GM21786 (cell line): ENCODE results near the gene SLC9A1.

Source experiments
- ATAC-seq: cut with Tn5 transposase; IDR thresholded peaks from one replicate; pipeline ENCODE4 v1.9.1; 2021; ENCODE audit not compliant: unreplicated experiment

The SLC9A1 gene

DNA sequence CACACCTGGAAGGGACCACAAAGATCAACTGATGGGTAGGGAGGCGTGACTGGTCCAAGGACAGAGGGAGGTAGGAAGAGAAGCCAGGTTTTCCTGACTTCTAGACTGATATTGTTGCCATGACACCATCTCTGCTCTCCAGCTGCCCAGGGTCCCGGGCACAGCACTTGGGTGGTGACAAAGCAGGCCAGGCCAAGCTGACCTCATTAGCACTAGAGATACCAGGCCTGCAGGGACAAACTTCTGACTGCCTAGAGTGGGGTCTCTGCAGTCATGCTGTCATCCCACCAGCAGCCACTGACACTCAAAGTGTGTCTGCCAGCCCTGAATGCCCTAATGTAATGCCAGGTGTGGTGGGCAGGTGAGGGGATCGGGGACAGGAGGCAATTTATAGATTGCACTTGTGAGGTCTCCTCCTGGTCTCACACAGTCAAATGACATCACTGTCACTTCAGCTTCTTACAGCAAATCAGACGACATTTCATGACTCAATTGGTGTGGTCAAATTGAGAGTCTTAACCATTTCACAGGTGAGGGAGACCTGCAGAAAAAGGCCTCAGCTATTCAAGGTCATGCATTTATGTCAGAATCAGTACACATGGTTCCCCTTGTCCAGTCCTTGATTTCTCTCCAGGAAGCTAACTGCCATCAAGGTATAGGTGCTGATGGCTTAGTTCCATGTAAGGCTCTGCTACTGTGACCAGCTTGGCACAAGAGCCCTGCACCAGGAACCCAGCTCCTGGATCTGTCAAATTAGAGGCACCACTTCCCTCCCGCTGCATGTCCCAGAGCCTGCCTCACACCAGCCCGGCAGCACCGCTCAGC, 2.7 kb downstream of the SLC9A1 start:
- no peak for ATAC-seq

DNA sequence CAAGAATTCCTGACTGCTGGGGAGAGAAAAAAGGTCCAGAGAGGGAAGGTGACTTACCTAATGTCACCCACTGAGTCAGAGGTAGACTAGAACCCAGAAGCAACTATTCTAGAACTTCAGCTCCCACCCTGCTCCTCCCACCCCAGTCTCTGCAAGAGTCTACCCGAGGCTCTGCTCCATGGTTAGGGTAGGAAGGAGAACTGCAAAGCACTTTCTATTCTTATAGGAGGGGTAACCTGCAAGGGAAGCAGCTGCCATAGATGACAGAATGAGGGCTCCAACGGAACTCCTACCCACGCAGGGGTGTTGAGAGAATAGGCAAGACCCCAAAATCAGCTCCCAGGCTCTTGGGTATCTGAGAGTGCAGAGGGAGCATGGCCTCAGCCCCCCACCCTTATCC, 4.3 kb downstream of the SLC9A1 start:
- no peak for ATAC-seq

DNA sequence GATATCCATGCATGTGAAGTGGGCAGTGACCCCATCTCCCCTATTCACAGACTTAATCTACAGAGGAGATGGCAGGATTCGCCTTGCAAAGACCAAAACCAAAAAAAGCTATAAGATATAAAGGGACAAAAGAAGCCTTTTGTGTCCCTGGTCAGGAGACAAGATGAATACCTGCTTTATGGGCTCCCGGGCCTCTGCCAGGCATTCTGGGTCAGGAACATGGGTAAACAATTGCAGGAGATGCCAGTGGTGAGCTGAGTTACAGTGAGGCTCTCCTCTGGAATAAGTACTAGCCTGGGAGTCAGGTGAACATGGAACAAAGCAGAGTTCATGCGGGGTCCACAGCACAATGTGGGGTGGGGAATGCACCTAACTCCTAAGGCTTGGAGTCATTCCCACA, 4.7 kb downstream of the SLC9A1 start:
- ATAC-seq = no peak

DNA sequence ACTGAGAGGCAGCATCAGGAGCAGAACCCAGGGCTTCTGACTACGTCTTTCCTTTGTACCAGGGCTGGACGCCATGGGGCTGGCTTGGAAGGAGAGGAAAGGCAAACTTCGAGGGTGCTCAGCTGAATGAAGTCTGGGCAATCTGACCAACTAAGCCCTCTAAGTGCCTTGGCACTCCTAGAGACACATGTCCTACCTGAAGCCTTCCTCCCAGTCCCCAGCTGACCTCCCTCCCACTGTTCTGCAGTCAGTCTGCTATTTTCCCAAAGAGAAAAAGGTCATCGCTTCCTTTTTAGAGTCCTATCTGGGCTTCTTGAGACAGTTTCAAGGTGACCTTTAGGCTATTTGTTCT, 5.2 kb downstream of the SLC9A1 start:
- ATAC-seq = no peak

DNA sequence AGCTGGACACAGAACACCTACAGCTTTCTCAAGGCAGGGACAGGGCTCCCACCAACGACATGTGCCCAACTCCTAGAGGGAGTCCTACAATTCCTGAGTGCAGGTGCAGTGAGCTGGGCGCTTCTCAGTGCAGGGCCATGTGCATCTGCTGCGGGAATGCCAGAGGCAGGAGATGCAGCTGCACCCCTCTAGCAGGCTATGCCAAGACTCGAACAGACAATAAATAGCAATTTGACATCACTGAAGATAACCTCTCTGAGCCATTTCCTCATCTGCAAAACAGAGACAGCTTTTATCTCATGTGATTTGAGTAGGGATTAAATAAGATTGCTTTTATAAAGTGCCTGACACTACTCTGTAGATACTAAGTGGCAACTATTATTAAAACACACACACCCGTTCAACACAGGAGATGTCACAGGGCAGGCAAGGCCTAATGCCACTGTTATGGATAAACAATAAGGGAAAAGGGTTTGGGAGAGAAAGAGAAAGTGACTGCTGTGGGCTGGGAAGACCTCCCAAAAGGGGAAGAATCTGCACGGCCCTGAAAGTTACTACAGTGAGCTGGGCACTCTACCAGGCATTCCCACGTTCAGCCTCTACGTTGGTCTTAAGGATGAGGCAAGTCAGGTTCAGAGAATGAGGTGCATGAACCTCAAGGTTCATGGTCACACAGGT, 5.7 kb downstream of the SLC9A1 start:
- ATAC-seq = no peak

DNA sequence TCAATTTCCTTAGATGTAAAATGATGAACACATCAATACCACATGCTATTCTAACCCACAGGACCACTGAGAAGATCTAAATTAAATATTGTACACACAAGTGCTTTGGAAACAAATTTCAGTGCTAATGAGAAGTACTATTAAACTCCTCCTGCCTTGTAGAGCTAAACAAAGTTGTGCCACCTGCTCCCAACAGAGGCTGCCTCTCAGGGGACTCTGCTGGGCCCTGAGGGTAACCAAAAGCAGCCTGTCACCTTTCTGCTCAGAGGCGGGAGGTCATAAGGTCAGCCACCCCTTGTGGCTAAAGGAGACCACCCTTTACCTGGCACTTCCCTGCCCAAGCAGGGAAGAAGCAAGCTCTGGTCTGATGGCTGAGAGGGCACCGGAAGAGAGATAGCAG, 6.3 kb downstream of the SLC9A1 start:
- ATAC-seq = no peak

DNA sequence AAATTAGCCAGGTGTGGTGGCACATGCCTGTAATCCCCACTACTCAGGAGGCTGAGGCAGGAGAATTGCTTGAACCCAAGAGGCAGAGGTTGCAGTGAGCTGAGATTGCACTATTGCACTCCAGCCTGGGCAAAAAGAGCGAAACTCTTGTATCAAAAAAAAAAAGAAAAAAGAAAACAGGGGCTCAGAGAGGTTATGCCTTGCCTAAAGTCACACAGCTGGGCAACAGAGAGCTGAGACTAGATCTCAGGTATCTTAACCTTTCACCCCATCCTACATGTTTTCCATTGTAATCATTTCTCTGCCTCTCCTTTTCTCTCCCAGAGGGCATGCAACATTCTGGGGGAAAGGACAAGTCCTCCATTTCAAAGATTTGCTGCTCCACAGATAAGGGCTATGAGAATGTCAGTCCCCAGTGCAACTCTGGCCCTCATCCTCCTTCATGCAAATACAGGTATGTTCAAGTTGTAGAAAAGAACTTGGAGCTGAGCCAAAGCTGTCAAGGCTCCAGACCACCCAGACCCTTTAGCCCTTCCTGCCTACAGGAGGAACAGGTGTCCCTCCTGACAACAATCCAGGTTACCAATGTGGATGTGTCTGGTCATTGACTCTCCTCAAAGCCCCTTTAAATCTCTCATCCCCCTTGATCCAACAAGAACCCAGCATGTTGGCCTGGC, 6.9 kb downstream of the SLC9A1 start:
- ATAC-seq = no peak

DNA sequence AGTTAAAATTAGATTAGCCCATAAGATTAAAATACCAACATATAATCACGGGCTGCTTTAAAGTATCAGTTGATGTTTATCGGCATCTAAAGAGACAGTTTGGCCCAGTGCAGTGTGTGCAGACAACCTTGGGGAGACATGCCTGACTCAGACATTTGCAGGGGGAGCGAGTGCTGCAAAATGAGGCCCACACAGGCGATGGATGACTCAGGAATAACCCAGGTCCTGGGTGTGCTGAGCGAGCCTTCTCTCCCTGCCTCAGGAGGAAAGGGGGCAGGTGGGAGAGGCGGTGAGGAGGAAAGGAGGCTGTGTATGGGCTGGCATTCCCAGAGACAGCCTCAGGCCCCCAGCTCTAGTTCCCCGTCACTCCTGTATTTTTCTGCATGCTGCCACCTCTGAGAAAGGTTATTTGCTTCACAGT, 9.0 kb downstream of the SLC9A1 start:
- ATAC-seq = no peak

DNA sequence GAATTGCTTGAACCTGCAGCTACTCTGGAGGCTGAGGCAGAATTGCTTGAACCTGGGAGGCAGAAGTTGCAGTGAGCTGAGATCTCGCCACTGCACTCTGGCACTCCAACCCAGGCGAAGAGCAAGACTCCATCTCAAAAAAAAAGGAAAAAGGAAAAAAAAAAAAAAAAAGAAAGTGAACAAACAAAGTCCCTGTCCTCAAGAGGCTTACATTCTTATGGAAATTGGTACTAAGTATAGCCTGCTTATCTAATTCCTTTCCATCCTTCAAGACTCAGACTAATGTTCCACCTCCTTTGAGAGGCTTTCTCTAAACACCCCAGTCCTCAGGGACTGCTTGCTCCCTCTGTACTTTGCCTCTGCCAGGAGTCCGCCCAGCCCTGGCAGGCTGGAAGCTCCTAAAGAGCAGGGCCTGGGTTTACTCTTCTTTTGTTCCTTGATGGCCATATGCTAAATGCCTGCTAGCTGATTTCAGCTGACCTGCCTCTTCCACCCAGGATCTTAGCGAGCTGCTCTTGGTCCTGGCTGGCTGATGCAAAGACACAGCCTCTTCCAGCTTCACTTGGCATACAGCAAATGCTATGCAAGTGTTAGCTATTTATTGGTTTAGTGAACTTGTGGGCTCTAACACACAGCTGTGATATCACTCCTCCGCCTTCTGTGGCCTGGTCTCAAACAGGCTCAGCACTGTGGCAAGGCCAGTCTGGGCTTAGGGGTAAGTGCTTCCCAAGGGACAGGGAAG, 9.8 kb downstream of the SLC9A1 start:
- no peak for ATAC-seq

DNA sequence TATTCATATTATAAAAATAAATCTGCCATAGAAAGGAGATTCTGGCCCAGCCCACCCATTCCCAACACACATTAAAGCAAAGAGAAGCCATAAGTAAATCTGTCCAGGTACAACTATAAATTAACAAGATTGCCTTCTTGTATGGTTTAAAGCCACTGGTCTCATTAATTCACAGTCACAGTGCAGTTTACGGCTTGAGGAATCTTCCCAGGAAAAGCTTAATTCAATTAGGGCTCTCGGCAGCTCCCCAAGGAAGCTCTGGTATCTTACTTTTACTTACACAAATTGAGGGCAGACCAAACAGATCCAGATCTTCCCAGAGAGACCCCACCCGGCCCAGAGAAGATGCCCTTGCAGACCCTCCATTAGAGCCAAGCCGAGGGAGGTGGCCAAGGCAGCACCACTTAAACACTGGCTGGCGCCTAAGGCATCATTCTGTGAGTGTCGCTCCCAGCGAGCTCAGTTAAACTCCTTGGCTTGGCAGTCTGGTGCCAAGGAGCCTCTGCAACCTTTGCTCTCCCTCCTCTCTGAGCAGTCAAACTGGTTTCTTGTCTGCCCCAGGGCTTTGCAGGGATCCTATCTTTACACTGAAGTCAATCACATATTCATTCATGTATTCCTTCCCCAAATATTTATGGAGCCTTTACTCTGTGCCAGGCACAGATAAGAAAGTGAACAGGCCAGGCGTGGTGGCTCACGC, 10.7 kb downstream of the SLC9A1 start:
- ATAC-seq = no peak

DNA sequence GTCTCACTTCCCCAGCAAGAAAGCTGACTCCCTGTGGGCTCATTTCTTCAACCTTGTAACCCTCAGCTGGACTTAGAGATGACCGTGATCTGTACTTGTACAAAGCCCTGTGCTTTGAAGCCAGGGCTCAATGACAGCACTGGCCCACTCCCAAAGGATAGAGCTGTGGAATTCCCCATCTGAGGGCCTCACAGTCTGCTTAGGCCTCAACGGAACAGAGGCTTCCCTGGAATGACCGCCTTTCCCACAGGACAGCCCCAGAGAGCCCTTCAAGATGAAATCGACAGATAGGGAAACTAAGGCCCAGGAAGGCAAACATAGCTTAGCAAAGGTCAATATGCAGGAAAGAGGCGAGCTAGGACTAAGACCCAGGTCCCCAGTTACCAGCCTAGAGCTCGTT, 11.5 kb downstream of the SLC9A1 start:
- ATAC-seq = no peak

DNA sequence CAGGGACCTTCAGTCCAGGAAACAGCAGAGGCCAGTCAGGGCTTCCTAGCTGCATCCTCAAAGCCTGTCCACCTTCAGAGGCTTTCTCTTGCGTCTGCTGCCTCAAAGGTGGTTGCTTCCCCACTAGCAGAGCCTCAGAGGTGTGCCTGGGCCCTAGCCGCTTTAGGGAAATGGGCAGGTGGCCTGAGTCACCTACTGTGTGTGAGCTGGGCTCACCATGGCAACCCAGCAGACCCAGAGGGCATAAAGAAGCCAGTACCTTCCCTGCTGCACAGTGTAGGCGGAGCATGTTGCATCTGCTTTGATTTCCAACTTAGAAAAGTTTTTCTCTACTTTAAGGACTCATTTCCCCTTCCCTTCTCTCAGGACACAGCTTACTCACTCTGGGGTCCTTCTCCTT, 12.5 kb downstream of the SLC9A1 start:
- no peak for ATAC-seq

DNA sequence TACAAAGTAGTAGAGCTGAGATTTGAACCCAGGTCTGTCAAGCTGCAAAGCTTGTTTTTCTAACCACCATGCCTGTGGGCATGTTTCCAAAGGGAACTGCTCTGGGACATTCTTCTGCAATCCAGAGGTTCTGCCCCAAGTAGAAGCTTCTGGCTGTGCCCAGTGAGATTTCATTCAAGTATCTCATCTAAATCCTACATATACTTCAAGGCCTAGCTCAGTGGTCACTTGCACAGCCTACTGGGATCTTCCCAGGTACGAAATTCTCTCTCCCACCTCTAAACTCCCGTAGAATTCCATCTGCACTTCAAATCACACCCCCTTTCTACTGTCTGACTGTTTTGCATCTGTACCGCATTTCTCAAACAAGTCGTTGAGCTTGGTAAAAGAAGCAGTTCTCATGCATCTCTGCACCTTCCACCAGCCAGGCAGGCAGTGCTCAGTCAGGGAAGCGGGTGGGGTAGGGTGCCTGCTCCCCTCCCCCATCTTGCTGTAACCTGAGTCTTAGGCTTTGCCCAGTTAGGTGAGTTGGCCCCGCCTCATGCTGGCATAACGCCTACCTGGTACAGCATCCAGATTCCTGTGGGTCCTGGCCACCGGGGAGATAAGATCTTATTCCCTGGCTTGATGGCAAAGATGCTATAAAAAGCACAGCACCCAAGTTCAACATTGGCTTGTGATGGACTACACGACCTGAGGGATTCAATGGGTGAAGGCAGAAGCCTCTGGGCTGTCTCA, 13.5 kb downstream of the SLC9A1 start:
- no peak for ATAC-seq

DNA sequence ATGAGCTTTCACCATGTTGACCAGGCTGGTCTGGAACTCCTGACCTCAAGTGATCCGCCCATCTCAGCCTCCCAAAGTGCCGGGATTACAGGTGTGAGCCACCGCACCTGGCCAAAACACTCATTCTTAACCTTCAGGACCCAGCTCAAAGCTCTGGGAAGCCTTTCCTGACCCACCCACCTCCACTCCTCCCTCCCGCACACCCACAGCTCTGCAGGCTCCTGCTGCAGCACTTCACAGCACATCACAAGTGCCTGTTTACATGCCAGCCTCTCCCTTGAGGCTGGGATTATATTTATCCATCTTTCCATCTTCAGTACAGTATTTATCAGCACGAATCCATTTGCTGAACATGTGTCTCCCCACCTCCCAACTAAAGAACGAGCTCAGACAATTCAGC, 14.9 kb downstream of the SLC9A1 start:
- no peak for ATAC-seq

DNA sequence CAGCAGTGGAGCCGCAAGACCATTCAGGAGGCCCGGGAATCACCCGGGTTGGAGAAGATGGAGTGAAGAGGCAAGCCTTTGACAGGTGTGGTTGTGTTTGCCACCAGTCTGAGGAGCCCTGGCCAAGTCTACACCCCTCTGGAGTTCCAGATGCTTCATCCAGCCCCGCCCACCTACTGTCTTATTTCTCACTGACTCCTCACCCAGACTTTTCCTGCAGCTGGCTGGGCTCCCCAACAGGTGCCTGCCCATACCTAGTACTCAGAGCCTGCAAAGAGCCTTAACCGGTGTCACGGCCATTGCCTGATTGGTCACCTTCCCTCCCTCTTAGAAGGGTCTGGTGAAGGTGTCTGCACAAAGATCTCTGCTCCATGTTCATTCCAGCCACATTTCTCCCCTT, 16.0 kb downstream of the SLC9A1 start:
- ATAC-seq = no peak

DNA sequence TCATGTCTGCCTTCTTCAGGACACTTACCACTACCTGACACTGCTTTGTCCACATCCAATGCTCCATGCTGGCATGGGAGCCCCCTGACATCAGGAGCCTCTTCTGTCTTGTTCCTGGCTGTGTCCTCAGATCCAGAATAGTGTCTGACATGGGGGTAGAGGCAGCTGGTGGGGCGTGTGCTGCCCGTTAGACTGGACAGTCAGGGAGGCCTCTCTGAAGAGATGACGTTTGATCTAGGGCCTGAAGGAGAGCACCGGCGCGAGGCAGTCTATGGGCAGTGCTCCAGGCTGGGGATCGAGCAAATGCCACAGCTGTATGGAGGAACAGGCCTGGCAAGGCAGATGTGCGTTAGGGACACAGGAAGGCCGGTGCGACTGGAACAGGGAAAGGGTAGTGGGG, 16.6 kb downstream of the SLC9A1 start:
- no peak for ATAC-seq

DNA sequence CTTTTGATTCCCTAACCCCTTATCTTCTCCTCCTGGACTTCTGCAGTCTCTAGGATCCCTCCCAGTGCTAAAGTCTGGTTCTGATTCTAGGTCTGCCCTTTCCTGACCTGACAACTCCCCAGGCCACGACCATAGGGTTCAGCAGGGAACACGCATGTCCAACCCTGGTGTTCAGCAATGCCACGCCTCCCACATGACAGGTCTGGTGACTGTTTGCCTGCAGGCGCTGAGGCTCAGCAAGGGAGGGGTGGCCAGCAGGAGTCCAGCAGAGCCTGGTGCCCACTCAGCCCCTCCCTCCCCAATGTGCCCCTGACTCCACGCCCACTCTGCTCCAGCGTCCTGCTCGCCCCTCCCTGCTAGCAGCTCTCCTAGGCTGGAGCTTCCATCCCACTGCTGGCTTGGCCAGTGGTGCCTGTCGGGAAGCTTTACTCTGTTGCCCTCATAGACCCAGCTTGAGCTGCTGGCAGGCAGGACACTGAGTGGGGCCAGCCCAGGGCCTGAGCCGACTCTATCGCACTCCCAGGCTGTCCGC, 17.3 kb downstream of the SLC9A1 start:
- no peak for ATAC-seq

DNA sequence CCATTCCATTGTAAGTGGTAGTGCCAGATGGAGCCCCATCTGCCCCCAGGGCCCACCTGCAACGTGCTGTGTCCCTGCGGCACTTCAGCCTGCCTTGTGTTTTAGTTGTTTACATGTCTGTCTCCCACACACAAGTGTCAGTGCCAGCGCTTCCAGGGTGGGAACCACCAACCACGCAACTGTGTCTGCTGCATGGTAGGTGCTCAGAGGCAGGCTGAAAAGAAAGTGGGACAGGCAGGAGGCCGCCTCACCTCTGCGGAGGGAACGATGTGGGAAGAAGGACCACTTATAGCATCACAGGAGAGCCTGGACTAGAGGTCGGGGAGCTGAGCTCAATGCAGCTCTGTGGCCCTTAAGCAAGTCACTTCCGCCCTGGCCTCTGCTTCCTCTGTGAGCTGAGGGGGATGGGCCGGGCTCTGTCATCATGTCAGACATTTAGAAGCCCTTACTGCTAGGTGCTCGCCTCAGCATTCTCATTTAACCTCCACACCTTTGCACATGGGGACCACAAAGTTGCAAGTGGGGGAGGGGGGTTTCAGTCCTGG, 17.9 kb downstream of the SLC9A1 start:
- no peak for ATAC-seq

DNA sequence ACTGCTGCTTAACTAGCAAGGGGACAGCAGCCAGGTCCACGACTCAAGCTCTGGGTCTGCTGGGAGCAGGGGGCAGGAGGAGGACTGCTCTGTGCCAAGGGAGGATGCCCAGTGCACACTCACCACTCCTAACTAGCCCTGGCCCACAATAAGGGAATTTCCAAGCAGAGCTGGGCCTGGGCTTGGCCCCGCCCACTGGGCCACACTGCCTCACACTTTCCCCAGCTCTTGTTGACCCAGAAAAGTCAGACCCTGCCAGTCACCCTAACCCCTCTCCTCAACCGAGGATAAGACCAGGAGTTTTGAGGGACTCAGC, 18.7 kb downstream of the SLC9A1 start:
- ATAC-seq = no peak
